ENCODE data around the gene ARV1.
"Not testable (repeated sequence)": the region's sequence is repeated elsewhere in the genome, so short reads cannot be mapped to it uniquely, and the experiment has no call there.

Gene ARV1

DNA sequence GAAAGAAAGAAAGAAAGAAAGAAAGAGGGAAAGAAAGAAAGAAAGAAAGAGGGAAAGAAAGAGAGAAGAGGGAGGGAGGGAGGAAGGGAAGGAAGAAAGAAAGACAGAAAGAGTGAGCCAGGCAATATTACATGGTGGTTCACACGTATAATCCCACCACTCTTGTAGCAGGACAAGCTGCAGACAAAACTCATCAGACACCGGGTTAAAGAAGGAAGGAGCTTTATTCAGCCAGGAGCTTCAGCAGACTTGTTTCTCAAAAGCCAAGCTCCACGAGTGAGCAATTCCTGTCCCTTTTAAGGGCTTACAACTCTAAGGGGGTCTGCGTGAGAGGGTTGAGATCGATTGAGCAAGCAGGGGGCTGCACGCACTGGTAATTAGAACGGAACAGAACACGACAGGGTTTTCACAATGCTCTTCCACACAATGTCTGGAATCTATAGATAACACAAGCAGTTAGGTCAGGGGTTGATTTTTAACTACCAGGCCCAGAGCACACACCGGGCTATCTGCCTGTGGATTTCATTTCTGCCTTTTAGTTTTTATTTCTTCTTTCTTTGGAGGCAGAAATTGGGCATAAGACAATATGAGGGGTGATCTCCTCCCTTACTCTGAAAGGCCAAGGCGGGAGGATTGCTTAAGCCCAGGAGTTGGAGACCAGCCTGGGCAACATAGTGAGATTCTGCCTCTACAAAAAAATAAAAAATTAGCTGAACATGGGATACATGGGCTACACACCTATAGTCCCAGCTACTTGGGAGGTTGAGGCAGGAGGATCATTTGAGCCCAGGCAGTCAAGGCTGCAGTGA, 67.2 kb downstream of the ARV1 start:
- not testable (repeated sequence) for DNase-seq

DNA sequence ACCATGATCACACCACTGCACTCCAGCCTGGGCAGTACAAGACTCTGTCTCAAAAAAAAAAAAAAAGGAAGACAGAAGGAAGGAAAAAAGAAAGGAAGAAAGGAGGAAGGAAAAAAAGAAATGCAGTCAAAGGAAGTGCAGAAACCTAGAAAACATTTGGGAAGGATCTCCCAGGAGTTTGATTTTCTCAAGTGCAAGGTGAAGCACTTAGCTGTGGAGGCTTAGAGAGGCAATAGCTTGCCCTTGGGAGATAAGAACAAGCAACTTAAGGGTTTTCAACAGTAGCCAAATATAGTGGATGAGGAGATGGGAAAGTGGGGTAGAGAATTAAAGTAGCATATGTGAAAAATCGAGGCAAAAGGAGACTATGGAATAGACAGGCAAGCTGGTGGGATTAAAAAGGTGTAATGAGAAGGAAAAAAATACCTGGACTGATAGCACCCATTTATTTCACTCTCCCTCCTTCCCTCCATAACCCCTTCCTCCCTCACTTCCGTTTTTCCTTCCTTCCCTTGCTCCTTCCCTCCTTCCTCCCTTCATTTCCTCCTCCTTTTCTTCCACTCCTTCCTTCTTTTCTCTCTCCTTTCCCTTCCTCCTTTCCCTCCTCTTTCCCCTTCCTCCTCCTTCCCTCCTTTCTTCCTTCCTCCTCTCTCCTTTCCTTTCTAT, 68.0 kb downstream of the ARV1 start:
- no peak for DNase-seq

DNA sequence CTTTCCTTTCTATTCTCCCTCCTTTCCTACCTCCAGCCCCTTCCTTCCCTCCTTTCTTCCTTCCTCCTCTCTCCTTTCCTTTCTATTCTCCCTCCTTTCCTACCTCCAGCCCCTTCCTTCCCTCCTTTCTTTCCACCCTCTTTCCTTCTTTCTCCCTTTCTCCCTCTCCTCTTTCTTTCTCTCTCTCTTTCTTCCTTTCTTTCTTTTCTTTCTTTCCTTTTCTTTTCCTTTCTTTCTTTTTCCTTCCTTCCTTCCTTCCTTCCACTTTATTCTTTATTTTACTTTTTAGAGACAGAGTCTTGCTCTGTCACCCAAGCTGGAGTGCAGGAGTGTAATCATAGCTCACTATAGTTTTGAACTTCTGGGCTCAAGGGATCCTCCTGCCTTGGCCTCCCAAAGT, 68.6 kb downstream of the ARV1 start:
- not testable (repeated sequence) for DNase-seq

DNA sequence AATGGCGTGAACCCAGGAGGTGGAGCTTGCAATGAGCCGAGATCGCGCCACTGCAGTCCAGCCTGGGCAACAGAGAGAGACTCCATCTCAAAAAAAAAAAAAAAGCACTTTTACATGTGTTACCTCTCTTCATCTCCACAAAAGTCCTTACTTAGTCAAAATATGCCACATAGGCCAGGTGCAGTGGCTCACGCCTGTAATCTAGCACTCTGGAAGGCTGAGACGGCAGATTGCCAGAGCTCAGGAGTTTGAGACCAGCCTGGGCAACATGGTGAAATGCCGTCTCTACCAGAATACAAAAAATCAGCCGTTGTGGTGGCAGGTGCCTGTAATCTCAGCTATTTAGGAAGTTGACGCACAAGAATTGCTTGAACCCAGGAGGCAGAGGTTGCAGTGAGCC, 69.5 kb downstream of the ARV1 start:
- DNase-seq, result not testable (repeated sequence)

DNA sequence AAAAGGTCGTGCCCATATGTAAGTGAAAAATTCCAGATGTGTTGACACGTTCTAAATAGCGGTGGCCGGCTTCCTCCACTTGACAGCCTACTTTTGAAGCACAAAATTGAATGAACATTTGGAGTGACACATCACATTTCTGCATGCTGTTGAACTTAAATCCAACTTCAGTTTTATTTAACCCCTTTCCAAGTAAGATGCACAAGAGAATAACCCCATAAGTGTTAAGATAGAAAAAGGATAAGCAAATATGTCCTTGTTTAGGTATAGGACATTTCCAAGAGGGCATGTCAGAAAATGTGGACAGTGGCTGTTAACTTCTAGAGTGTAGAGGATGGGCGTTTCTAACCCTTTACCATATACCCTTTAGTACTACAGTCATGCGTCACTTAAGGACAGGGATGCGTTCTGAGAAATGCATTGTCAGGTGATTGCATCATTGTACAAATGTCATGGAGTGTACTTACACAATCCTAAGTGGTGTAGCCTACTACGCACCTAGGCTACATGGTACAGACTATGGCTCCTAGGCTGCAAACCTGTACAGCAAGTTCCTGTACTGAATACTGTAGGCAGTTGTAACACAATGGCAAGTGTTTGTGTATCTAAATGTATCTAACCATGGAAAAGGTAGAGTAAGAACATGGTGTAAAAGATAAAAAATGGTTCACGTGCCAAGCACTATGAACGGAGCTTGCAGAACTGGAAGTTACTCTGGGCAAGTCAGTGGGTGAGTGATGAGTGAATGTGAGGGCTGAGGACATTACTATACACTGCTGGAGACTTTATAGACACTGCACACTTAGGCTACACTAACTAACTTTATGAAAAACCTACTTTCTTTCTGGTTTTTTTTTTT, 70.5 kb downstream of the ARV1 start:
- no peak for DNase-seq

All from stimulated activated naive CD4-positive, alpha-beta T cell treated with Interleukin-2 at 50 U/mL for 16 hours (primary cell).